SK-N-SH treated with all-trans-retinoic acid at 6 μM for 48 hours (cell line): ENCODE measurements around the gene PRKCQ.

Experiments used
- ATAC-seq: fragments of 200-7000 bp; cut with Tn5 transposase; 3 replicates; pipeline ENCODE4 v1.9.1; 2020; ENCODE audit warnings: mild to moderate bottlenecking, moderate library complexity
- ARNTL ChIP-seq: fragments of 450-650 bp; formaldehyde crosslinking; IDR thresholded peaks from 2 replicates; pipeline ENCODE4 v1.5.0; 2020; ENCODE audit warnings: low read depth, mild to moderate bottlenecking, moderate library complexity, borderline replicate concordance
- BACH2 ChIP-seq: fragments of 250-450 bp; sonication (Bioruptor Pico); IDR thresholded peaks from 2 replicates; pipeline ENCODE4 v1.9.0; 2021; ENCODE audit warnings: mild to moderate bottlenecking, borderline replicate concordance
- CREB5 ChIP-seq: fragments of 250-450 bp; sonication (Bioruptor Pico); IDR thresholded peaks from 2 replicates; pipeline ENCODE4 v1.5.1; 2020; ENCODE audit warnings: low read depth, mild to moderate bottlenecking, moderate library complexity
- CSDC2 ChIP-seq: fragments of 250-450 bp; sonication (Bioruptor Pico); IDR thresholded peaks from 2 replicates; pipeline ENCODE4 v1.5.0; 2020; ENCODE audit warnings: mild to moderate bottlenecking, moderate library complexity
- CSRNP3 ChIP-seq: fragments of 250-450 bp; sonication (Bioruptor Pico); IDR thresholded peaks from 2 replicates; pipeline ENCODE4 v1.5.1; 2021; ENCODE audit warnings: mild to moderate bottlenecking, moderate library complexity
- ESRRG ChIP-seq: fragments of 250-450 bp; sonication (Bioruptor Pico); IDR thresholded peaks from 2 replicates; pipeline ENCODE4 v1.6.1; 2021; ENCODE audit warnings: mild to moderate bottlenecking
- GLIS3 ChIP-seq: fragments of 250-450 bp; sonication (Bioruptor Pico); IDR thresholded peaks from 2 replicates; pipeline ENCODE4 v1.5.0; 2020; ENCODE audit warnings: mild to moderate bottlenecking, moderate library complexity
- ISL1 ChIP-seq: fragments of 250-450 bp; sonication (Bioruptor Pico); IDR thresholded peaks from 2 replicates; pipeline ENCODE4 v2.1.2; 2022; ENCODE audit warnings: mild to moderate bottlenecking, moderate library complexity
- OSR1 ChIP-seq: fragments of 250-450 bp; sonication (Bioruptor Pico); IDR thresholded peaks from 2 replicates; pipeline ENCODE4 v1.8.0; 2022; ENCODE audit warnings: moderate library complexity, mild to moderate bottlenecking, inconsistent platforms
- PATZ1 ChIP-seq: fragments of 250-450 bp; sonication (Bioruptor Pico); IDR thresholded peaks from 2 replicates; pipeline ENCODE4 v1.8.0; 2020; ENCODE audit warnings: mild to moderate bottlenecking, moderate library complexity, borderline replicate concordance
- POU6F1 ChIP-seq: fragments of 250-450 bp; sonication (Bioruptor Pico); IDR thresholded peaks from 2 replicates; pipeline ENCODE4 v1.8.0; 2021; ENCODE audit warnings: low read depth, mild to moderate bottlenecking, moderate library complexity, borderline replicate concordance
- PPARA ChIP-seq: fragments of 250-450 bp; sonication (Bioruptor Pico); IDR thresholded peaks from 2 replicates; pipeline ENCODE4 v1.5.0; 2020; ENCODE audit warnings: mild to moderate bottlenecking, borderline replicate concordance
- RARB ChIP-seq: fragments of 250-450 bp; sonication (Bioruptor Pico); IDR thresholded peaks from 2 replicates; pipeline ENCODE4 v1.8.0; 2021; ENCODE audit warnings: mild to moderate bottlenecking, moderate library complexity
- SNAI2 ChIP-seq: fragments of 250-450 bp; sonication (Bioruptor Pico); IDR thresholded peaks from 2 replicates; pipeline ENCODE4 v1.5.0; 2020; ENCODE audit warnings: mild to moderate bottlenecking, moderate library complexity
- TCF4 ChIP-seq: fragments of 250-450 bp; sonication (Bioruptor Pico); IDR thresholded peaks from 2 replicates; pipeline ENCODE4 v1.8.0; 2021; ENCODE audit warnings: mild to moderate bottlenecking, moderate library complexity, borderline replicate concordance
- TOX ChIP-seq: fragments of 250-450 bp; sonication (Bioruptor Pico); IDR thresholded peaks from 2 replicates; pipeline ENCODE4 v1.8.0; 2021; ENCODE audit warnings: mild to moderate bottlenecking, moderate library complexity, borderline replicate concordance
- ZC3H10 ChIP-seq: fragments of 250-450 bp; sonication (Bioruptor Pico); IDR thresholded peaks from 2 replicates; pipeline ENCODE4 v1.5.1; 2021; ENCODE audit warnings: mild to moderate bottlenecking, moderate library complexity
- ZFP3 ChIP-seq: fragments of 250-450 bp; sonication (Bioruptor Pico); IDR thresholded peaks from 2 replicates; pipeline ENCODE4 v1.5.0; 2020; ENCODE audit warnings: mild to moderate bottlenecking, moderate library complexity
- ZFP30 ChIP-seq: fragments of 450-650 bp; formaldehyde crosslinking; IDR thresholded peaks from 2 replicates; pipeline ENCODE4 v1.5.0; 2022; ENCODE audit warnings: mild to moderate bottlenecking, moderate library complexity
- ZNF70 ChIP-seq: fragments of 450-650 bp; formaldehyde crosslinking; IDR thresholded peaks from 2 replicates; pipeline ENCODE4 v1.5.0; 2020; ENCODE audit warnings: mild to moderate bottlenecking, moderate library complexity
- ZNF8 ChIP-seq: fragments of 450-650 bp; formaldehyde crosslinking; IDR thresholded peaks from 2 replicates; pipeline ENCODE4 v1.5.0; 2020; ENCODE audit warnings: mild to moderate bottlenecking, moderate library complexity

Gene PRKCQ

GRCh38 chr10:6399879-6400278, 180.2 kb downstream of the PRKCQ start:
- no peak for ATAC-seq
- TF ChIP-seq CREB5 (CRISPR knock-in tag) (no peak), ZFP3 (CRISPR knock-in tag) (no peak), SNAI2 (no peak), BACH2 (no peak), PATZ1 (no peak), ZNF8 (CRISPR knock-in tag) (no peak), POU6F1 (no peak), CSDC2 (no peak), PPARA (CRISPR knock-in tag) (no peak), ISL1 (CRISPR knock-in tag) (no peak), ZNF70 (CRISPR knock-in tag) (no peak), ARNTL (CRISPR knock-in tag) (no peak), ESRRG (CRISPR knock-in tag) (no peak), TOX (CRISPR knock-in tag) (no peak), TCF4 (no peak)

- TF ChIP-seq ZFP3 (CRISPR knock-in tag) (no peak), OSR1 (CRISPR knock-in tag) (no peak), ISL1 (CRISPR knock-in tag) (no peak), CSDC2 (no peak), ARNTL (CRISPR knock-in tag) (no peak), CSRNP3 (CRISPR knock-in tag) (no peak), RARB (CRISPR knock-in tag) (no peak), ZFP30 (CRISPR knock-in tag) (no peak), GLIS3 (no peak), ZC3H10 (no peak), PATZ1 (no peak), TOX (CRISPR knock-in tag) (no peak), POU6F1 (no peak), ZNF70 (CRISPR knock-in tag) (no peak), SNAI2 (no peak), CREB5 (CRISPR knock-in tag) (no peak)
- no peak for ATAC-seq
Observed at GRCh38 chr10:6399231-6399741, 180.8 kb downstream of the PRKCQ start.
